GM06990 (cell line): ENCODE data around the gene OPCML.

Experiments used
- DNase-seq: peaks from one replicate; pipeline ENCODE4 v3.0.0-alpha.2; 2011; ENCODE audit not compliant: insufficient read length; ENCODE audit errors: extremely low read depth
- H3K27me3 ChIP-seq: replicated peaks from 2 replicates; pipeline ENCODE4 v1.6.0; 2011; ENCODE audit warnings: low read length; ENCODE audit not compliant: control insufficient read depth, insufficient read depth
- H3K36me3 ChIP-seq: 2 replicates; pipeline ENCODE4 v1.5.1; 2011; ENCODE audit warnings: low read length; ENCODE audit not compliant: control insufficient read depth, insufficient read depth
- H3K4me3 ChIP-seq: replicated peaks from 2 replicates; pipeline ENCODE4 v1.5.1; 2011; ENCODE audit warnings: low read depth, mild to moderate bottlenecking, control low read depth, low read length
- TF ChIP-seq, protein P1 (sequence below): IDR thresholded peaks from 2 replicates; pipeline ENCODE4 v1.5.1; 2011; ENCODE audit warnings: low read length, control low read depth, mild to moderate bottlenecking, inconsistent platforms; ENCODE audit not compliant: insufficient read depth, poor library complexity, severe bottlenecking

The OPCML gene

GRCh38 chr11:133271871-133272776 is 260.2 kb downstream of the OPCML start:
- TF ChIP-seq, protein P1, sequence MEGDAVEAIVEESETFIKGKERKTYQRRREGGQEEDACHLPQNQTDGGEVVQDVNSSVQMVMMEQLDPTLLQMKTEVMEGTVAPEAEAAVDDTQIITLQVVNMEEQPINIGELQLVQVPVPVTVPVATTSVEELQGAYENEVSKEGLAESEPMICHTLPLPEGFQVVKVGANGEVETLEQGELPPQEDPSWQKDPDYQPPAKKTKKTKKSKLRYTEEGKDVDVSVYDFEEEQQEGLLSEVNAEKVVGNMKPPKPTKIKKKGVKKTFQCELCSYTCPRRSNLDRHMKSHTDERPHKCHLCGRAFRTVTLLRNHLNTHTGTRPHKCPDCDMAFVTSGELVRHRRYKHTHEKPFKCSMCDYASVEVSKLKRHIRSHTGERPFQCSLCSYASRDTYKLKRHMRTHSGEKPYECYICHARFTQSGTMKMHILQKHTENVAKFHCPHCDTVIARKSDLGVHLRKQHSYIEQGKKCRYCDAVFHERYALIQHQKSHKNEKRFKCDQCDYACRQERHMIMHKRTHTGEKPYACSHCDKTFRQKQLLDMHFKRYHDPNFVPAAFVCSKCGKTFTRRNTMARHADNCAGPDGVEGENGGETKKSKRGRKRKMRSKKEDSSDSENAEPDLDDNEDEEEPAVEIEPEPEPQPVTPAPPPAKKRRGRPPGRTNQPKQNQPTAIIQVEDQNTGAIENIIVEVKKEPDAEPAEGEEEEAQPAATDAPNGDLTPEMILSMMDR, result no peak
- H3K4me3 ChIP-seq, result no peak overlapping the region
- H3K27me3 ChIP-seq, result no peaks in the 10 kb centered on the region
- DNase-seq, result no peak
- H3K36me3 ChIP-seq, result no peaks in the 10 kb centered on the region

GRCh38 chr11:133271206-133271605 is 261.1 kb downstream of the OPCML start:
- H3K36me3 ChIP-seq, result no peaks in the 10 kb centered on the region
- H3K4me3 ChIP-seq, result no peak overlapping the region
- no peaks in the 10 kb centered on the region for H3K27me3 ChIP-seq
- DNase-seq, result no peak
- TF ChIP-seq, protein P1, result no peak

DNA sequence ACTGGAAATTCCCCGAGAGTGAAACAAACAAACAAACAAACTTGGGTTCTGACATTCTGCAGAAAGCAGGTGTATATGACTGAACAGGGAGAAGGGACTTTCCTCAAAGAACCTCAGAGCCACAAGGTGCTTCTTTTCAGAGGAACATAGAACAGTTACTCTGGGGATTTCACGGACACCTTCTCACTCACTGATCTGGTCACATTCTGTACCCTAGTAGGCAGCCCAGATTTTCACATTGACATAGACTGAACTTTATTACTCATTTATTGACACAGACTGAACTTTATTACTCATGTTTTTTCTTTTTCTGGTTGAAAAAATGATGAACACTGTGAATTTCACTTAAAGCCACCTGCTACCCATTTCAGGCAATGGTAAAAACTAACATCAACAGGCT is 263.0 kb downstream of the OPCML start:
- no peak overlapping the region for H3K4me3 ChIP-seq
- no peaks in the 10 kb centered on the region for H3K27me3 ChIP-seq
- no peaks in the 10 kb centered on the region for H3K36me3 ChIP-seq
- DNase-seq, result peak; percentile 46
- TF ChIP-seq, protein P1, result no peak

- TF ChIP-seq, protein P1, result no peak
- Histone ChIP-seq H3K27me3 (no peaks in the 10 kb centered on the region), H3K36me3 (no peaks in the 10 kb centered on the region), H3K4me3 (no peak overlapping the region)
- no peak for DNase-seq
Observed at GRCh38 chr11:133266986-133267385, 265.3 kb downstream of the OPCML start.

- TF ChIP-seq, protein P1, result no peak
- Histone ChIP-seq H3K4me3 (no peak overlapping the region), H3K36me3 (no peaks in the 10 kb centered on the region), H3K27me3 (no peaks in the 10 kb centered on the region)
- DNase-seq, result no peak
Observed at GRCh38 chr11:133265530-133266035, 266.7 kb downstream of the OPCML start.

DNA sequence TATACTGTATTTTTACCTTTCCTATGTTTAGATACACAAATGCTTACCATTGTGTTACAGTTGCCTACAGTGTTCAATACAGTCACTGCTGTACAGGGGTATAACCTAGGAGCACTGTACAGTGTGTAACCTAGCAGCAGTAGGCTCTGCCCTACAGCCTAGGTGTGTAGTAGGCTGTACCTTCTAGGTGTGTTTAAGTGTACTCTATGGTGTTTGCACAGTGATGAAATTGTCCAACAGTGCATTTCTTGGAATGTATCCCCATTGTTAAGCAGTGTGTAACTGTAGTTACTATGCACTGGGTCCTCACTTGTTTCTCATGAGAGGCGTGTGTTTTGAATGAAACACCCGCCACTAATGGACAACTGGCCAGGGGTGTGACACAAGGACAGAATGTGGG is 269.0 kb downstream of the OPCML start:
- no peak for DNase-seq
- no peaks in the 10 kb centered on the region for H3K36me3 ChIP-seq
- no peaks in the 10 kb centered on the region for H3K27me3 ChIP-seq
- TF ChIP-seq, protein P1, result no peak
- H3K4me3 ChIP-seq, result no peak overlapping the region
